ENCODE data around the gene RBP7.

The RBP7 gene

GRCh38 chr1:10031461-10031860 lies 34.4 kb downstream of the RBP7 start:
- no peak for TF ChIP-seq CTCF (IDR thresholded peaks at IDR 0.05; ENCODE audit: low read depth, low read length, missing control alignments)
- no peak for DNase-seq (ENCODE audit: low read depth)

GRCh38 chr1:10032590-10033358 lies 35.7 kb downstream of the RBP7 start, which contains the start of gene UBE4B:
UBE4B (plus strand) TSS chr1:10032958; CDS start chr1:10033671, 713 bp downstream.
- peak; percentile 83 for DNase-seq (ENCODE audit: low read depth)
- TF ChIP-seq CTCF (IDR thresholded peaks at IDR 0.05; ENCODE audit: low read depth, low read length, missing control alignments): peak; percentile 92
- peak within 1 kb of the TSS; percentile 91 for H3K4me3 ChIP-seq (ENCODE audit: low read depth, low read length)

More at GRCh38 chr1:10031461-10031860, 34.4 kb downstream of the RBP7 start:
- H3K4me3 ChIP-seq (ENCODE audit: low read depth, low read length): no peak overlapping the region

- peak overlapping the region; percentile 91 for H3K4me3 ChIP-seq (ENCODE audit: low read depth, low read length)
- no peak for DNase-seq (ENCODE audit: low read depth)
- peak; percentile 23 for TF ChIP-seq CTCF (IDR thresholded peaks at IDR 0.05; ENCODE audit: low read depth, low read length, missing control alignments)
Measured at GRCh38 chr1:10033359-10033845, 36.4 kb downstream of the RBP7 start.

GRCh38 chr1:10042746-10043145 lies 45.7 kb downstream of the RBP7 start:
- H3K4me3 ChIP-seq (ENCODE audit: low read depth, low read length): no peak overlapping the region
- no peak for TF ChIP-seq CTCF (IDR thresholded peaks at IDR 0.05; ENCODE audit: low read depth, low read length, missing control alignments)
- no peak for DNase-seq (ENCODE audit: low read depth)

GRCh38 chr1:10045480-10046355 lies 48.7 kb downstream of the RBP7 start:
- TF ChIP-seq CTCF (IDR thresholded peaks at IDR 0.05; ENCODE audit: low read depth, low read length, missing control alignments): no peak
- no peak overlapping the region for H3K4me3 ChIP-seq (ENCODE audit: low read depth, low read length)
- DNase-seq (ENCODE audit: low read depth): no peak

GRCh38 chr1:10046356-10047085 lies 49.5 kb downstream of the RBP7 start:
- DNase-seq (ENCODE audit: low read depth): no peak
- no peak overlapping the region for H3K4me3 ChIP-seq (ENCODE audit: low read depth, low read length)
- no peak for TF ChIP-seq CTCF (IDR thresholded peaks at IDR 0.05; ENCODE audit: low read depth, low read length, missing control alignments)

Measured in GM12864 (cell line).